Measurements from ENCODE around the gene PIP5K1B. TPM values are rescaled to one million over a fixed set of nuclear protein-coding genes. Genes with fewer than 3 reads are reported as not detected.

PIP5K1B gene
- total and polyA plus RNA-seq, 4 donors, result 0.09 to 30.9 (median 0.29) TPM

GRCh38 chr9:68727636-68728035 lies 22.6 kb downstream of the PIP5K1B start:
- Histone ChIP-seq H3K4me1 (ENCODE audit: control insufficient read depth in 4 of 4, insufficient read depth in 4 of 4, low read length in 3 of 4) (no peaks in the 10 kb centered on the region), H3K36me3 (ENCODE audit: control insufficient read depth in 4 of 4, insufficient read depth in 3 of 4, low read depth in 1 of 4, low read length in 3 of 4) (no peaks in the 10 kb centered on the region), H3K9me3 (ENCODE audit: control insufficient read depth in 4 of 4, low read length in 3 of 4) (no peaks in the 10 kb centered on the region), H3K27me3 (ENCODE audit: control insufficient read depth in 4 of 4, insufficient read depth in 4 of 4, low read length in 3 of 4) (peaks cover 0 to 8% (median 0%) of the 10 kb centered on the region in 4 donors), H3K9ac (ENCODE audit: low read depth in 1 of 2, low read length in 2 of 2) (no peak overlapping the region), H3K4me3 (ENCODE audit: low read depth in 1 of 3, low read length in 3 of 3) (no peak overlapping the region), H3K27ac (ENCODE audit: low read depth in 1 of 2, low read length in 2 of 2) (no peak overlapping the region)
- 76% methylated on average over 2 of the region's 2 CpGs for WGBS
- no peak for DNase-seq (ENCODE audit: low spot score)
- TF ChIP-seq ZBTB33 (IDR thresholded peaks at IDR 0.05) (no peak), FOXA1 (IDR thresholded peaks at IDR 0.05) (no peak), NR2F2 (IDR thresholded peaks at IDR 0.05) (no peak), SP1 (IDR thresholded peaks at IDR 0.05) (no peak), RAD21 (IDR thresholded peaks at IDR 0.05) (no peak), MAX (IDR thresholded peaks at IDR 0.05) (no peak), RXRA (IDR thresholded peaks at IDR 0.05) (no peak), ATF3 (IDR thresholded peaks at IDR 0.05) (no peak), HNF4A (conservative IDR thresholded peaks at IDR 0.05) (no peak), REST (IDR thresholded peaks at IDR 0.05) (no peak), YY1 (IDR thresholded peaks at IDR 0.05) (no peak), JUND (IDR thresholded peaks at IDR 0.05) (no peak), FOXA2 (IDR thresholded peaks at IDR 0.05) (no peak), GABPA (IDR thresholded peaks at IDR 0.05 in 1 of 2, conservative IDR thresholded peaks at IDR 0.05 in 1 of 2) (no peak), HNF4G (IDR thresholded peaks at IDR 0.05) (no peak)

- H3K27me3 ChIP-seq (ENCODE audit: control insufficient read depth in 4 of 4, insufficient read depth in 4 of 4, low read length in 3 of 4), result peaks cover 0 to 8% (median 0%) of the 10 kb centered on the region in 4 donors
- H3K4me1 ChIP-seq (ENCODE audit: control insufficient read depth in 4 of 4, insufficient read depth in 4 of 4, low read length in 3 of 4), result no peaks in the 10 kb centered on the region
- H3K9ac ChIP-seq (ENCODE audit: low read depth in 1 of 2, low read length in 2 of 2), result no peak overlapping the region
- H3K4me3 ChIP-seq (ENCODE audit: low read depth in 1 of 3, low read length in 3 of 3), result no peak overlapping the region
- no peak overlapping the region for H3K27ac ChIP-seq (ENCODE audit: low read depth in 1 of 2, low read length in 2 of 2)
- no peaks in the 10 kb centered on the region for H3K9me3 ChIP-seq (ENCODE audit: control insufficient read depth in 4 of 4, low read length in 3 of 4)
- 80% methylated on average over 1 of the region's 1 CpG for WGBS
- no peak for TF ChIP-seq HNF4G (IDR thresholded peaks at IDR 0.05)
- no peak for TF ChIP-seq YY1 (IDR thresholded peaks at IDR 0.05)
- no peak for TF ChIP-seq FOXA1 (IDR thresholded peaks at IDR 0.05)
- TF ChIP-seq GABPA (IDR thresholded peaks at IDR 0.05 in 1 of 2, conservative IDR thresholded peaks at IDR 0.05 in 1 of 2), result no peak
- no peak for TF ChIP-seq ZBTB33 (IDR thresholded peaks at IDR 0.05)
- no peak for TF ChIP-seq SP1 (IDR thresholded peaks at IDR 0.05)
- no peak for TF ChIP-seq RXRA (IDR thresholded peaks at IDR 0.05)
- no peak for TF ChIP-seq EGR1 (IDR thresholded peaks at IDR 0.05; ENCODE audit: low read depth in 2 of 2)
- TF ChIP-seq ATF3 (IDR thresholded peaks at IDR 0.05), result no peak
- no peaks in the 10 kb centered on the region for H3K36me3 ChIP-seq (ENCODE audit: control insufficient read depth in 4 of 4, insufficient read depth in 3 of 4, low read depth in 1 of 4, low read length in 3 of 4)
- no peak for DNase-seq (ENCODE audit: low spot score)
Measured at GRCh38 chr9:68728731-68729130, 23.7 kb downstream of the PIP5K1B start.
